GM21723 (cell line): ENCODE results near the gene UBASH3A.
A peak's percentile ranks its signal among the peaks of the same experiment; 100 is the strongest.

Experiments used
- ATAC-seq: cut with Tn5 transposase; IDR thresholded peaks from one replicate; pipeline ENCODE4 v1.9.1; 2021; ENCODE audit warnings: mild to moderate bottlenecking, moderate library complexity; ENCODE audit not compliant: unreplicated experiment

The UBASH3A gene

GRCh38 chr21:42429021-42429420 lies 25.3 kb downstream of the UBASH3A start:
- ATAC-seq: no peak

GRCh38 chr21:42429856-42430255 lies 26.2 kb downstream of the UBASH3A start:
- no peak for ATAC-seq

DNA sequence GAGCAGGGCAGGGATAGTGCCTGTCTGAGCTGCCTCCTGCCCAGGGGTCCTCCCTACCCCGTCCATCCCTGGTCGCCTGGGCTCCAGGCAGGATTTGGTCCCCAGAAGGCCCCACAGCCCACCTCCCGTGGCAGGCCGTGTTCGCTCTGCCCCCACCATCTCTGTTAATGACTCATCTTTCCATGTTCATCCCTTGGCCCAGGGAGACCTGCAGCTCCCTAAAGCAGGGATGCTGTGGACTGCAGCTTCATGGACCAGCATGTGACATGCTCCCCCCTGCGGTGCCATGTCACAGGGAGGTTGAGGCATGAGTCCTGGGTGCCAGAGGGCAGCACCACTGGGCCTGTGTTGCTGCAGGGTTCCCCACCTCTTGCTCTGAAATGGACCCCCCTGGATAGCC lies 26.8 kb downstream of the UBASH3A start:
- no peak for ATAC-seq

- no peak for ATAC-seq
Observed at GRCh38 chr21:42431196-42431595, 27.5 kb downstream of the UBASH3A start.

- no peak for ATAC-seq
Observed at GRCh38 chr21:42432695-42433094, 29.0 kb downstream of the UBASH3A start.

DNA sequence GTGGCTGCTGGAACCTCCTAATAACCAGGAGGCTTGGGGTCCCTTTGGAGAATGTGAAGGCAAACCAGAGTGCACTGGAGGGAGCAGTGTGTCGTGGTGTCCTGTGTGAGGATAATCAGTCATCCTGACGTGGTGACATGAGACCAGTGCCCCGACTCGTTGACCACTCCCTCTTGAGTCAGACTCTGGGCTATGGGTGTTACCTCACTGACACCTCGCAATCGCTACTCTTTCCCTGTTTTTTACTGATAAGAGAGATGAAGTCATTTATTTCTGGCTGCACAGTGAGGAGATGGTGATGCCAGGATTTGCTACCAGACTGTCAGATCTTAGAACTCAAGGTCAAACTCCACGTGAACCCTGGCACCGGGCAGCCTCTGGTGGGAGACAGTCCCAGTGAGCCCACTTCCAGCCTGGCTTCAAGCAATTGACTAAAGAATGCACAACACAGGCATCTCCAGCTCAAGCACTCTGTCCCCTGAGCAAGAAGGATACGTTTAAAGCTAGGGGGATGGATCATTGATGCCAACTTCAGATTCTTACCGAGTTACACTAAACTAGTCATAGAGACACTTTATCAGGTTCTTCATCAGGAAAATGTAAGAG lies 30.3 kb downstream of the UBASH3A start:
- ATAC-seq: no peak

DNA sequence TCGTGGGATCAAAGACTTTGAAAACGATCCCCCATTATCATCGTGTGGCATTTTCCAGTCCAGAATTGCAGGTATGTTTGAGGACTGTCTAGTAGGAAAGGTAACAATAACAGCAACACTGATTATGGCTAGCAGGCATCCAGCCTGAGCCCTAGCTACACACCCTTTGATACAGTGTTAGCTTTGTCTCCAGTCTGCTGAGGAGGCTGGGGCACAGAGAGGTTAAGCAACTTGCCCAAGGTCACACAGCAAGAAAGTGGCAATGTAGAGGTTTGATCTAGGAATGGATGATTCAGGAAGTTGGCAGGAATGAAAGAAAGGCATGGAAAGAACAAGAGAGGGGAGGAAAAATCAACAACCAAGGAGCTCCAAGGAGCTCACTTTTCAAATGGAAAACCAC lies 31.2 kb downstream of the UBASH3A start:
- no peak for ATAC-seq

- no peak for ATAC-seq
Observed at GRCh38 chr21:42435401-42435800, 31.7 kb downstream of the UBASH3A start.

- ATAC-seq: no peak
Observed at GRCh38 chr21:42435833-42436232, 32.1 kb downstream of the UBASH3A start.

DNA sequence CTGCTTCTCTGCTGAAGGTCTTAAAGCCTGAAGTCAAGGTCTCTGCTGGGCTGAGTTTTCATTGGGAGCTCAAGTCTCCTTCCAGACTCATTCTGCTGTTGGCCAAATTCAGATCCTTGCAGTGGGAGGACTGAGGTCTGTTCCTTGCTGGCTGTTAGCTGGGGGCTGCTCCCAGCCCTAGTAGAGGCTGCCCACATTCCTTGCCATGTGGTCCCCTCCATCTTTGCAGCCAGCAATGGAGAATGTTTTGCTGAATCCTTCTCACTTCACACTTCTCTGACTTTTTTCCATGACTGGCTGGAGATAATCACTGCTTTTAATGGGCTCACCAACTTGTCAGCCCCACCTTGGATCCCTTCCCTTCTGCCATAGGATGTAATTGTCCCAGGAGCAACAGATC lies 33.2 kb downstream of the UBASH3A start:
- ATAC-seq: no peak

DNA sequence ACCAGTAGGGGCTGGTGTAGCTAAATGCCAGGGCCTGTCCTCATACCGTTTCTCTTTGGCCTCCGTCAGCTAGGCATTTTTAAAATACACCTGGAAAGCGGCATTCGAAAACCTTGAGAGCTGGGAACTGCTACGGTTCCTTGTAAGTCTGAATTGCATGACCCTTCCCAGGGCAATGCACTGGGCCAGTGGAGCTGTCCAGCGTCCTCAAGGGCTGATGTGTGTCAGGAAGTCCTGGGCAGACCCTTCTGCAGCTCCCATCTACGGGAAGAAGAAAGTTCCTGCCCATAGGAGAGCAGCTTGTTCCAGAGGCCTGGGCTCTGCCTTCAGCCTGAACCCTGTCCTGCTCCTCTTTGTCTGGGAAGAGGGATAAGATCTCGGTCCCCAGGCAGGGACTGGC lies 34.1 kb downstream of the UBASH3A start:
- ATAC-seq: no peak

GRCh38 chr21:42438316-42439205 lies 34.9 kb downstream of the UBASH3A start:
- no peak for ATAC-seq

DNA sequence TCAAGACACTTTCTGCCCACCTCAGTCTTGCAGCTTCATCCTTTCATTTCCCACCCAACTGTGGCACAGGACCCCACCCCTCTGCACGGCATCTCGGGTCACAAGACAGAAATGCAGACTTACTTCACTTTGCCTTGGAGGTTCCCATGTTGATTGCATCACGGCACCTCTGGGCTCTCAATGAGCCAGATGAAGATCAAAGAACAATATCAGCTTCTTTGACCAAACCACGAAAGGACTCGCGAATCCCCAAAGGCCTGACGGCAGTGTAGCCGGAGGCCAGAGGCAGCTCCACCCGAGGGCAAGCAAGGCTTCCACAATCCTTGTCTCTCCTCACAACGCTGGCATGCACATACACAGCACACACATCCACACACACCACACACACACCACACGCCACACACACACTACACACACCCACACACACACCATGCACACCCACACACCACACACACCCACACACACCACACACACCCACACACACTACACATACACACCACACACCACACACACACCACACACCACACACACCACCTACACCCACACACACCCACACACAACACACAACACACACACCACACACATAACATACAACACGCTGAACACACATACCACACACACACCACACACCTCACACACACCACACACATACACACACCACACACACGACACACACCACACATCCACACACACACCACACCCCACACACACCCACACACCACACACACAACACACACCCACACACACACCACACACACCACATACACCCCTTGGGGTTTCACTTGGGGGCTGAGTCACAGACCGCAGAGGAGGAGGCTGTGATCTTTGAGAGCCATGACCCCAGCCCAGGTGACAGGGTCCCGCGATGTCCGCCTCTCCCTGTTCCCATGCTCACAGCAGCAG lies 35.8 kb downstream of the UBASH3A start:
- ATAC-seq: no peak

DNA sequence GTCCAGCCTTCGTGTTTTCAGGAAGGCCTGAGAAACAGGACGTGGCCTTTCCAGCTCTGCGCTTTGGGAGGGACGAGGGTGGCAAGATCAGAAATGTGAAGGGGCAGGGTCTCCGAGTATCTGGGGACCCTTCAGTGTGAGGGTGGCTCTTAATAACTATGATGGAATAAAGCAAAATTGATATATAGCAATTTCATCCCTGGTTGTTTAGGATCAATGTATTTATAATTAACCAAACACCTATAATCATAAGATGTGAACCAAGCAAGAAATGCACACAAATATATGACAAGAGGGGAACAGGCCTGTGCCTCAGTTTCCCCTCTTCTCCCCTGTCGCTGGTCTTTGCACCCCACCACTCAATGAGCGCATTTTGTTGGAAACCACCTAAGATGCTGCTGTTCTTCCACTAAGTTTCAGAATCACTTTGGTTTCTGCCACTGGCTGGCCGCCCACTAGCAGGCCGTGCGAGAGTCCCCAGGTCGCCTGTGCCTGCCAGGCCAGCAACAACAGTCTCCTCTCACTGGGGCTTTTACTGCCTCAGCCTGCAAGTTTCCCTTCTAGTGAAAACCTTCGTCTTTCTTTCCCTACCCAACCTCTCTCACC lies 36.6 kb downstream of the UBASH3A start:
- peak; percentile 70 for ATAC-seq

GRCh38 chr21:42441963-42442362 lies 38.3 kb downstream of the UBASH3A start:
- no peak for ATAC-seq

- no peak for ATAC-seq
Observed at GRCh38 chr21:42443181-42443785, 39.6 kb downstream of the UBASH3A start.

GRCh38 chr21:42443876-42444744 lies 40.4 kb downstream of the UBASH3A start:
- no peak for ATAC-seq

DNA sequence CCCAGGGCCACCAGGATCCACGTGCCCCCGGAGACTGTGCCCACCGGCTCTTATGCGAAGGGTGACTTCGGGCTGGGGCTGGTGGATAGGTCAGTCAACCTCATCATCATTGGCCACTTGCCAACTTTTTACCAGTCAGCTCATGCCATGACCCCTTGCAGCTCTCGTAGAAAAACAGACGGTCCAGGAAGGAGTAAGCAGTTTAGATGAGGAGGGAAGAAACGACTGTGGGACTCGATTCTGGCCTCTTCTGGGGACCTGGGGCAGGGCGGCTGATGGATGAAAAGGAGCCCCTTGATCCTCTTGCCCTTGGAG lies 41.0 kb downstream of the UBASH3A start:
- no peak for ATAC-seq

GRCh38 chr21:42445311-42445710 lies 41.6 kb downstream of the UBASH3A start:
- ATAC-seq: no peak

GRCh38 chr21:42446531-42446930 lies 42.8 kb downstream of the UBASH3A start:
- ATAC-seq: no peak
